Neuronal stem cell (in vitro differentiated cells): ENCODE measurements around the gene DPH1.

Experiments used
- DNase-seq: peaks from one replicate; pipeline ENCODE4 v3.0.0-alpha.2; 2013; ENCODE audit warnings: low spot score
- H2AFZ ChIP-seq: one replicate; pipeline ENCODE4 v1.6.1; 2013; ENCODE audit warnings: mild to moderate bottlenecking, low read length, inconsistent platforms
- H2AK5ac ChIP-seq: 2 replicates; pipeline ENCODE4 v1.6.1; 2013; ENCODE audit warnings: low read depth, mild to moderate bottlenecking, inconsistent platforms, low read length, moderate library complexity, mixed read lengths
- H2BK120ac ChIP-seq: 2 replicates; pipeline ENCODE4 v1.6.1; 2013; ENCODE audit warnings: low read depth, mild to moderate bottlenecking, inconsistent platforms, low read length, moderate library complexity, mixed read lengths
- H2BK12ac ChIP-seq: one replicate; pipeline ENCODE4 v1.6.1; 2013; ENCODE audit warnings: low read length, inconsistent platforms
- H2BK15ac ChIP-seq: 2 replicates; pipeline ENCODE4 v1.6.1; 2013; ENCODE audit warnings: mild to moderate bottlenecking, low read length, inconsistent platforms, mixed read lengths
- H2BK5ac ChIP-seq: one replicate; pipeline ENCODE4 v1.6.1; 2013; ENCODE audit warnings: inconsistent platforms, mild to moderate bottlenecking, low read length, moderate library complexity
- H3K14ac ChIP-seq: one replicate; pipeline ENCODE4 v1.6.1; 2013; ENCODE audit warnings: low read length, inconsistent platforms
- H3K18ac ChIP-seq: 2 replicates; pipeline ENCODE4 v1.6.1; 2013; ENCODE audit warnings: low read length, inconsistent platforms
- H3K23ac ChIP-seq: 2 replicates; pipeline ENCODE4 v1.6.1; 2013; ENCODE audit warnings: low read depth, mild to moderate bottlenecking, mixed read lengths, low read length, inconsistent platforms; ENCODE audit not compliant: poor library complexity
- H3K27ac ChIP-seq: replicated peaks from 3 replicates; pipeline ENCODE4 v1.5.1; 2013; ENCODE audit warnings: low read length, inconsistent platforms
- H3K27me3 ChIP-seq, 3 experiments: 2 replicates each; pipeline ENCODE4 v1.6.1; 2013; ENCODE audit warnings: low read length in 3 of 3, mild to moderate bottlenecking in 2 of 3, inconsistent platforms in 1 of 3, low read depth in 1 of 3, mixed read lengths in 1 of 3, moderate library complexity in 1 of 3; ENCODE audit not compliant: control insufficient read depth in 3 of 3, insufficient read depth in 3 of 3
- H3K36me3 ChIP-seq, 2 donors: replicated peaks in 1 of 2; 2 replicates each; pipeline ENCODE4 v1.6.1; 2013; ENCODE audit warnings: low read length in 2 of 2; ENCODE audit not compliant: control insufficient read depth in 2 of 2, insufficient read depth in 2 of 2
- H3K4ac ChIP-seq: 2 replicates; pipeline ENCODE4 v1.6.1; 2013; ENCODE audit warnings: inconsistent platforms, mild to moderate bottlenecking, low read length, moderate library complexity
- H3K4me1 ChIP-seq, 2 donors: 1 replicate in 1 of 2; 2 replicates in 1 of 2; pipeline ENCODE4 v1.6.1; 2013; ENCODE audit warnings: low read length in 2 of 2, low read depth in 1 of 2; ENCODE audit not compliant: control insufficient read depth in 2 of 2, insufficient read depth in 1 of 2
- H3K4me2 ChIP-seq: one replicate; pipeline ENCODE4 v1.6.1; 2013; ENCODE audit warnings: mild to moderate bottlenecking, low read length, inconsistent platforms; ENCODE audit not compliant: insufficient read depth, poor library complexity, severe bottlenecking
- H3K4me3 ChIP-seq, 2 donors: 2 replicates each; pipeline ENCODE4 v1.5.1; 2013; ENCODE audit warnings: low read length in 2 of 2, mild to moderate bottlenecking in 2 of 2, inconsistent platforms in 1 of 2, moderate library complexity in 1 of 2
- H3K79me1 ChIP-seq: one replicate; pipeline ENCODE4 v1.6.1; 2013; ENCODE audit warnings: low read depth, mild to moderate bottlenecking, inconsistent platforms, low read length, moderate library complexity
- H3K9ac ChIP-seq: one replicate; pipeline ENCODE4 v1.6.1; 2013; ENCODE audit warnings: mild to moderate bottlenecking, low read depth, low read length, inconsistent platforms; ENCODE audit not compliant: poor library complexity
- H3K9me3 ChIP-seq, 2 donors: replicated peaks in 1 of 2; 2 replicates each; pipeline versions ENCODE3 to v1.6.1; 2013; ENCODE audit warnings: low read length in 2 of 2, mild to moderate bottlenecking in 2 of 2, inconsistent platforms in 1 of 2, low read depth in 1 of 2, mixed read lengths in 1 of 2, moderate library complexity in 1 of 2; ENCODE audit not compliant: control insufficient read depth in 2 of 2, insufficient read depth in 1 of 2
- H4K8ac ChIP-seq: one replicate; pipeline ENCODE4 v1.6.1; 2013; ENCODE audit warnings: low read depth, mild to moderate bottlenecking, inconsistent platforms, low read length, moderate library complexity
- H4K91ac ChIP-seq: one replicate; pipeline ENCODE4 v1.6.1; 2013; ENCODE audit warnings: low read length, low read depth, mild to moderate bottlenecking, inconsistent platforms; ENCODE audit not compliant: poor library complexity
- WGBS, 2 donors: extraction: QIAGEN DNeasy Blood & Tissue Kit; methylation state at CpG; one replicate each; pipeline ENCODE4 v1.1.7; 2013; ENCODE audit warnings: missing lambda C conversion rate in 2 of 2, mixed read lengths in 1 of 2; ENCODE audit not compliant: insufficient read length in 2 of 2, insufficient replicate concordance in 1 of 2; ENCODE audit errors: extremely low coverage in 2 of 2; 5-methylcytosine and 5-hydroxymethylcytosine counted together

Gene DPH1

GRCh38 chr17:1994707-1995106, 35.2 kb upstream of the DPH1 start:
- Histone ChIP-seq H2AK5ac (peak overlapping the region; percentile 76), H3K36me3 (no peaks in the 10 kb centered on the region), H2BK120ac (no peak overlapping the region), H3K27me3 (no peaks in the 10 kb centered on the region), H3K18ac (peak overlapping the region; percentile 35), H3K9ac (no peak overlapping the region), H3K4me1 (peaks cover 13 to 32% of the 10 kb centered on the region in 2 donors), H2BK5ac (no peak overlapping the region), H3K14ac (no peak overlapping the region), H3K27ac (no peak overlapping the region), H3K79me1 (no peaks in the 10 kb centered on the region), H3K4me3 (no peak overlapping the region), H3K23ac (no peak overlapping the region), H4K8ac (no peak overlapping the region), H3K9me3 (peaks cover 0 to 2% of the 10 kb centered on the region in 2 donors), H2AFZ (no peak overlapping the region), H4K91ac (no peak overlapping the region), H2BK15ac (no peak overlapping the region), H3K4me2 (no peak overlapping the region), H3K4ac (no peak overlapping the region), H2BK12ac (no peak overlapping the region)
- no CpG with 5 or more reads among the region's 4 CpGs for WGBS, 2 donors
- DNase-seq: no peak

- no peak overlapping the region for H3K9ac ChIP-seq
- H3K4ac ChIP-seq: no peak overlapping the region
- H3K18ac ChIP-seq: peak overlapping the region; percentile 68
- no peak overlapping the region for H4K8ac ChIP-seq
- H2BK15ac ChIP-seq: peak overlapping the region; percentile 76
- no peak for DNase-seq
- no peak overlapping the region for H3K23ac ChIP-seq
- H3K27me3 ChIP-seq: no peaks in the 10 kb centered on the region
- peak overlapping the region; percentile 10 for H3K14ac ChIP-seq
- H3K4me3 ChIP-seq: no peak overlapping the region
- peaks cover 19 to 38% of the 10 kb centered on the region in 2 donors for H3K4me1 ChIP-seq
- H3K27ac ChIP-seq: no peak overlapping the region
- peaks cover 0 to 2% of the 10 kb centered on the region in 2 donors for H3K9me3 ChIP-seq
- H3K4me2 ChIP-seq: no peak overlapping the region
- peak overlapping the region; percentile 50 for H2AK5ac ChIP-seq
- H2BK5ac ChIP-seq: no peak overlapping the region
- H3K79me1 ChIP-seq: no peaks in the 10 kb centered on the region
- H2BK120ac ChIP-seq: no peak overlapping the region
- H4K91ac ChIP-seq: no peak overlapping the region
- no peak overlapping the region for H2BK12ac ChIP-seq
- no peak overlapping the region for H2AFZ ChIP-seq
- H3K36me3 ChIP-seq: no peaks in the 10 kb centered on the region
- WGBS, 2 donors: no CpG with 5 or more reads among the region's 16 CpGs
These were observed 34.5 kb upstream of the DPH1 start for GRCh38 chr17:1995321-1995892.

GRCh38 chr17:1995907-1996799, 33.8 kb upstream of the DPH1 start:
- H2BK12ac ChIP-seq: no peak overlapping the region
- H3K27ac ChIP-seq: no peak overlapping the region
- no peaks in the 10 kb centered on the region for H3K36me3 ChIP-seq
- H2AFZ ChIP-seq: peak overlapping the region; percentile 2
- peak overlapping the region; percentile 76 for H2BK15ac ChIP-seq
- no peak overlapping the region for H3K4me2 ChIP-seq
- H3K79me1 ChIP-seq: no peaks in the 10 kb centered on the region
- no peak overlapping the region for H3K4me3 ChIP-seq
- peaks cover 19 to 38% of the 10 kb centered on the region in 2 donors for H3K4me1 ChIP-seq
- H3K4ac ChIP-seq: no peak overlapping the region
- H3K9ac ChIP-seq: no peak overlapping the region
- peaks cover 0 to 2% of the 10 kb centered on the region in 2 donors for H3K9me3 ChIP-seq
- H2BK5ac ChIP-seq: no peak overlapping the region
- DNase-seq: no peak
- H3K27me3 ChIP-seq: no peaks in the 10 kb centered on the region
- no peak overlapping the region for H3K23ac ChIP-seq
- no peak overlapping the region for H2BK120ac ChIP-seq
- WGBS, 2 donors: no CpG with 5 or more reads among the region's 14 CpGs
- H3K18ac ChIP-seq: peak overlapping the region; percentile 68
- peak overlapping the region; percentile 50 for H2AK5ac ChIP-seq
- peak overlapping the region; percentile 10 for H3K14ac ChIP-seq
- no peak overlapping the region for H4K8ac ChIP-seq
- no peak overlapping the region for H4K91ac ChIP-seq

GRCh38 chr17:1996800-1997288, 33.1 kb upstream of the DPH1 start:
- Histone ChIP-seq H3K23ac (no peak overlapping the region), H3K79me1 (no peaks in the 10 kb centered on the region), H3K9me3 (peaks cover 0 to 2% of the 10 kb centered on the region in 2 donors), H3K4me3 (no peak overlapping the region), H2BK5ac (no peak overlapping the region), H3K4ac (no peak overlapping the region), H2BK12ac (no peak overlapping the region), H3K27me3 (no peaks in the 10 kb centered on the region), H4K91ac (no peak overlapping the region), H4K8ac (no peak overlapping the region), H3K9ac (no peak overlapping the region), H2BK15ac (no peak overlapping the region), H3K36me3 (no peaks in the 10 kb centered on the region), H3K14ac (no peak overlapping the region), H3K27ac (no peak overlapping the region), H3K4me2 (no peak overlapping the region), H3K18ac (peak overlapping the region; percentile 15), H2AK5ac (no peak overlapping the region), H2BK120ac (no peak overlapping the region), H3K4me1 (peaks cover 20 to 35% of the 10 kb centered on the region in 2 donors), H2AFZ (peak overlapping the region; percentile 2)
- no peak for DNase-seq
- WGBS, 2 donors: no CpG with 5 or more reads among the region's 9 CpGs
